SKM-1 (cell line): ENCODE results near the gene COMMD1.
"Not testable (repeated sequence)": the region's sequence is repeated elsewhere in the genome, so short reads cannot be mapped to it uniquely, and the experiment has no call there.

ENCODE experiments used
- DNase-seq: peaks from one replicate; lab custom pipeline; 2025; ENCODE audit not compliant: unreplicated experiment; lab: John Stamatoyannopoulos, UW

The COMMD1 gene

DNA sequence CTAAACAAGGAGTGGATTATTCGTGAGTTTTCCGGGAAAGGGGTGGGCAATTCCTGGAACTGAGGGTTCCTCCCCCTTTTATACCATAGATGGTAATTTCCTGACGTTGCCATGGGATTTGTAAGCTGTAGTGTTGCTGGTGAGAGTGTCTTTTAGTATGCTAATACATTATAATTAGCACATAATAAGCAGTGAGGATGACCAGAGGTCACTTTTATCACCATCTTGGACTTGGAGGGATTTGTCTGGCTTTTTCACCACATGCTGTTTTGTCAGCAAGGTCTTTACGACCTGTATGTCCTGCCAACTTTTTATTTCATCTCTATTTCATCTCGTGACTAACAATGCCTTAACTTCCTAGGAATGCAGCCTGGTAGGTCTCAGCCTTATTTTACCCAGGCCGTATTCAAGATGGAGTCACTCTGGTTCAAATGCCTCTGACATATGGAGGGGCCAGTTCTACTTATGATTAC, 165.7 kb downstream of the COMMD1 start:
- no peak for DNase-seq

DNA sequence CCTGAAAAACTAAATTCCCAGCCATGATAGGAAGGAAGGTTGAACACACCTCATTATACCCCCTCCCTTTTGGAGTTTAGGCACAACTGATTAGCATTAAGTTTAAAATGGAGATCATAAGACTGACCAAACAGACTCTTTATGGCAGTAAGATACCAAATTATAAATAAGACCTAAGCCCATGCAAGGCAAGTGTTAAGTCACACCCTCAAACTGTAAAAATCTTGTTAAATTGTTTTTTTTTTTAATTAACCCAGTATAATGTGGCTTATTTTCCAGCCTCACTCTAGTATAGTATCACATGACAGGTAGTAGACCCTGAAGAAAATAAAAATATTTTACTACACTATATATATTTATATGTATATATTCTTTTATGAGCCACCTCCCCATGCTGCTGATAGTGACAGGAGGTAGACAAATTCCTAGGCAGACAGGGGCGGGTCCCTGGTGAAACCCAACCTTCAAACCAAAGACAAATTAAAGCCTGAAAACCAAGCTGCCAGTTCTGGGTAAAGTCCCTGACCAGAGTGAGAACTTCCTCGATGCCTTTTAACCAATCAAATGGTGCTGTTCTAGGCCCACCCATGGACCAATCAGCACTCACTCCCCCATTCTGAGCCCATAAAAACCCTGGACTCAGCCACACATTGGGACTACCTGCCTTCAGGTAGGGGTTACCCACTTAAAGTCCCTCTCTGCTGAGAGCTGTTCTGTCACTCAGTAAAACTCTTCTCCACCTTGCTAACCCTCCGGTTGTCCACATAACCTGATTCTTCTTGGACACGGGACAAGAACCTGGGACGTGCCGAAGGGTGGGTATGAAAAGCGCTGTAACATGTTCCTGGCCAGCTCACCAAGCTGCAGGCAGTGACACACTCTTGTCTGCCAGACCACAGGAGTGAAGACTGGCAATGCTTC, 166.5 kb downstream of the COMMD1 start:
- DNase-seq, result no peak

DNA sequence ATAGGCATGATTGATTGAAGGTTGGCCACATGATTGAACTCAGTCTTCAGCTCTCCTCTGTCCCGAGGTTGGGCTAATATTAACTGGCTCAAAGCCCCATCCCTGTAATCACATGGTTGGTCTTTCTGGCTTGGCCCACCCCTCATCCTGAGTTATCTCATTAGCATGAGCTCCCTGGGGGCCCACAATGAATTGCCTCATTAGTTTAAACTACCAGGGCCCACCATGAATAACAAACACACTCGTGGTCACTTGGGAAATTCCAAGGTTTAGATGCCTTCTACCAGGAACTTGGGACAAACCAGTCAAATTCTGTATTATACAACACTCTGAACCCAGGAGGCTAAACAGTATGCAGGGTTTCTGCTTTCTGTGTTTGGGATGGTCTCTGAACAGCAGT, 168.8 kb downstream of the COMMD1 start:
- DNase-seq, result no peak

DNA sequence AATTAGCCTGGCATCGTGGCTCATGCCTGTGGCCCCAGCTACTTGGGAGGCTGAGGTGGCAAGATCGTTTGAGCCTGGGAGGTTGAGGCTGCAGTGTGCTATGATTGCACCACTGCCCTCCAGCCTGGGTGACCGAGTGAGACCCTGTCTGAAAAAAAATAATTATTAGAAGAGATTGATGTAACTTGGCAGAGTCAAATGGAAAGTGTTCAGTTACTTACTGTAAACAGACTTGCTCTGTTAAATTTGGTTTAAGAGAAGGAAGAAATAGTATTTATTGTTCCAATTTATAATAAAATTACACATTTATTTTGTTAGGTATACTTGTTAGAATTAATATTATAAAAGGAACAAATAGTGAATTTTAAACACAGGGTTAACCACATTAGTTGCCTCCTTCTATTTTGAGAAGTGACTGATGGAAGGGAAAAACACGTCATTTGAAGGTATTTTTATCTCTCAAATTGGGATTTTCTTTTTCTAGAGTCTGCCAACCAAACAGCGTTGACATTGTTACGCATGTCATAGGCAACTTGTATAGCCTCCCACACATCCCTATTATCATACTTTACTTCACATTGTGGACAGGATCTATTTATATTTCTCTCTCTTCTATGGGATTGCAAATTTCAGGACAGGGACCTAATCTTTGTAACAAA, 171.6 kb downstream of the COMMD1 start:
- DNase-seq, result no peak

DNA sequence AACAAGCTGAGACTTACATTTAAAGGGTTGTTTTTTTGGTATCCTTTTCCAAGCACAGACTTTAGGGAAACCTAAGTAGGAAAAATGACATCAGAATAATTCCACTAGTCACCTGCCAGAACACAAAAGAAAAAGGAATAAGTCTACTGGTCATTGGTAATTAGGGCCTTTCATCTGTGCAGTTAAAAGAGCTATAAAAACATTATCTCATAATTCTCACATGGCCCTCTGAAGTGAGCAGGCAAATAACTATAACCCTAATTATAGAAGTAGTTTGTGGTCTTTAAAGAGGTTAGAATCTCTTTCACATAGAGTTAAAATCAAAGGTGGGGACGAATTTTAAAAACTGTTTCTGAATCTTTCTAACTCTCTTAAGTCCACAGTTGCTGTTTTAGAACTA, 179.3 kb downstream of the COMMD1 start:
- DNase-seq, result no peak

DNA sequence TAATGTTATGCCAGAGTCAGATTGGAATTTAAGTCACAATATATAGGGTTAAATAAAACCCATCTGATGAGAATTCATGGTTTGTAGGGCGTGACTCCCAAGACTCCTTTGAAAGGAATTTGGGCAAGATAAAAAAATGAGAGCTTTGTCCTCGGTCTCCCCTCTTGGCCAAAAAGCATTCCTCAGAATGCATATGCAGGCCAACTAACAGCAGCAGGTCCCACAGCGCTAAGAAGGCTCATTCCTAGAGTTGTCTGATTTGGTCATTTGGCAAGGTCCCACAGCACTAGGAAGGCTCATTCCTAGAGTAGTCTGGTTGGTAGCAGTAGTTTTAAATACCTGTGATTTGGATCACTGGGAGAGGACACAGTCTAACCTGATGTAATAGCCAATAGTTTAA, 184.2 kb downstream of the COMMD1 start:
- DNase-seq, result no peak

DNA sequence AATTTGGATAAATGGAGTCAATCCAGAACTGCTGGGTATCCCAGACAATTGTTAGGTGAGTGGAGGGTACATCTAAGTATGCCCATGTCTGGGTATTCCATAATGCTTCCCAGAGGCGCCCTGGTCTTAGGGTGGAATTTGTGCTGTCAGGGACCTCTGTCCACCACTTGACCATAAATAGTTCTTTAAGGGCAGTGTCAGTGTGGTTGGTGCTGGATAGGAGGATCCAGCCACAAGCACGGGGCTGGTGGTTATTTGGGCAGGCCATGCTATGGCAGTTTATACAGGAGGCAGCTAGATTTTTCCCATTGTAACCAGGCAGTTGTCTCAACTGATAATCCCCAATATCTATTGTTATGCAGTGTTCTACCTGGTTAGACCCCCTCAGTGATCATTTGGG, 186.0 kb downstream of the COMMD1 start:
- DNase-seq, result no peak

DNA sequence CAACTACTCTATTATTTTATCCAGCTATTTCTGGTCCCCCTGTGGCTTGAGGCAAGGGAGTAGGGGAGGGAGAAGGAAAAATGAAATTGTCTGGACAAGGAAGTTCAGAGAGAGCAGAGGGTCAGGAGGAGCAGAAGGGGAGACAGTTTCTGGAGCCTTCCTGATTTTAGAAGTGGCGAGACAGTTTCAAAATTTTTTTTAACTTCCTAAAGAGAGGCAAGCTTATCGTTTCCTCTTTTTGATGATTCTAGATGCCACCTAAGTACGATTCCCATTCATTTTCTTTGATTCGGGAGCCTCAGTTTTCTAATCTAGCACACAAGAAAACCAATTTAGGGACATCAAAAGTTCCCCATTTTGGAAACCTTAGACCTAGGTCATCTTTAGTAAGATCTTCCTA, 193.6 kb downstream of the COMMD1 start:
- DNase-seq, result peak; percentile 52

DNA sequence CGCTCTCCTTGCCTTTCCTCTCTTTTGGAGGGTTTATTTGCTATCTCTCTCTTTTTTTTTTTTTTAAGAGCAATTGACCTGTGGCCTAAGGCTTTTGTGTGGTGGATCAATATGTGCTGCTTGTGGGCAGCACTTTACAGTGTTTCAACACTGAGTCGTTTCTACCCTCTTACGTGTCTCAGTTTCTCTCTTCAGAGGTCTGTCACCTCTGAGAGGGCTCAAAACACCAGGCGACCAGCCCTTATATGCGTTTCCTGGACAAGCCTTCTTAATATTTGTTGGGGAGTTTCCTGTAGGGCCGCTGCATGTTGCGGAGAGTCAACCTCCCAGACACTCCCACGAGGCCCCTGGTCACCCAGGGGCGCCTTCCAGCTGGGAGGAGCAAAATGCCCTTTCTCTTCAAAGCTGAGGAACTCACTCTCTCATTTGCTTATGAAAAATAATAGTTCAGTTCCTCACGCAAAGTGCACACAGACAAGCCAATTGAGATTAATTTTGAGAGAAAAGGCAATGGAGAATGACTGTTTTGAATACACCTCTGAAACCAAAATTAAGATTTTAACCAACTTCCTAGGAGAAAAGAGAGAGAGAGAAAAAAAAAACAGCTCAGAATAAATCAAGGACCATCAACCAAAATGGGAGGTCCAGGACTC, 194.2 kb downstream of the COMMD1 start:
- DNase-seq, result no peak

DNA sequence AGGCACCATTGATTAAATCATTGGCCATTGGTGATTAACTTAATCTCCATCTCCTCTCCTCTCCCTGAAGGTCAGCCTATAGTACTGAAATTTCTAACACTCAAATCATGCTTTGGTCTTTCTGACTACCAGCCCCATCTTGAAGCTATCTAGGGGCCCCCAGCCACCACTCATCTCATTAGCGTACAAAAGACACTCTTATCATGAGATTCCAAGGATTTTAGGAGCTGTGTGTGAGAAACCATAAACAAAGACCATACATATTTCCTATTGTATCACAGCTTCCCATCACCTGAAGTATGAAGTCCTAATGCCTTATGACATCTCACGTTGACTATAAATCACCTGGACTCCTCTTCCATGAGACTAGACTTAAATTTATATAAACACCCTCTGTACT, 196.4 kb downstream of the COMMD1 start:
- no peak for DNase-seq

DNA sequence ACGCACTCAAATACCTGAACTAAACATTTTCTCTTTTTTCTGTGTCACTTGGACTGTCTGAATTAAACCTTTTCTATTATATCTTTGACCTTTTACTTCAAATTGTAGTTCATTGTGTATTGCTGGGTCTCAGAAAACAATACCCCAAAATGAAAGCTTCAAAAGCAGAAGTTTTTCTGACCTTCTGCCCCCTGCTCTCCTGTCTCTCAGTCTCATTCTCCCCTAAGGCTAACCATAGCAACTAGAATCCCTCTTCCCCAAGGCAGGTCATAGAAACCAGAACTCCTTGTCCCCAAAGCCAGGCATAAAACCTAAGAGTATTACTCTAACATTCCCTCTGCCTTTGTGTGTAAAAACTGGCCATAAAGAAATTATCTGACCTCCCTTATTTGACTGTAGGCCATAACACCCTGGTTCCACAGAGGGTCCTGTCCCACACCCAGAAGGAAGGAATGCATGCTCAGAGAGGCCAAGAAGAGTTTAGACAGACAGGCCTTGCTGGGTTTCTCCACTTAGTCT, 197.0 kb downstream of the COMMD1 start:
- DNase-seq, result no peak

DNA sequence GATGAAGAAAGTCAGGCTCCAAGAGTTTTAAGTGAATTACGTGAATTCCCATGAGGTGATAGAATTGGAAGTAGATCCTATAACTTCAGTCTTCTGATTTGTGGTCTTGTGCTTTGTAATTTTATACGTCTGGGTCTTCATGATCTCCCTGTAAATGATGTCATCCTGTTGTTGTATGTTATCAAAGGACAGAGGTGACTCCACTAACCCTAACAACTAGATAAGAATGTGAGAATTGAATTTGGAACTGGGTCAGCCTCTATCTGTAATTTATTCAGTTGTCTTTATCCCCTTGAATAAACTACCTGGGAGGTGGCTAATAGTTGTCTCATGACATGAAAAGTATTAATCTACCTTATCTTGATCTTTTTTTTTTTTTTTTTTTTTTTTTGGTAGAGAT, 204.1 kb downstream of the COMMD1 start:
- DNase-seq, result no peak

DNA sequence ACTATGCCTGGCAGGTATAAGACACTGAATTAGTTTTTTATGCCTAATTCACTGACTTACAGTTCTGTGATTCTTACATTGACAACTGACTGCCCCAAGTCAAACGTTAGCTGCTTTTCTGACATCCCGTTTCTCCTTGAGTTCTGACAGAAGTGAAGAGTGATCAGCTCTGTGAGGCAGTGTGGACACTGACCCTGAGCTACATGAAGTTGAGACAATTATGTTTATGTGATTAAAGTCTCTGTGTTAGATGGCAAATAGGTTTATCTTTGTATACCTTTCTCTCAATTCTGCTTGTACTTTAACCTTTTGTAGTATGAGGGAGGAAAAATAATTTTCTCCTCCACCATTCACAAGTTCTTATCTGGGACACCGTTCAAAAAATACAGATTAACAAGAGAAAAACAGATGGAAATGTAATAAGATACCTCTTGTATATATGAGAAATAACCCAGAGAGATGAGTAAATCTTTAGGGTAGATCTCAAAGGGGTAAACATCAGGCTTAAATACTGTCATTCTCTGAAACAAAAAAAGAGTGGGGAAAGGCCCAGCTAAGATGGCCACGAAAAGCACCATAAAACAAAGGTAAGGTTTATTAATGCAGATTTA, 205.0 kb downstream of the COMMD1 start:
- DNase-seq, result no peak

DNA sequence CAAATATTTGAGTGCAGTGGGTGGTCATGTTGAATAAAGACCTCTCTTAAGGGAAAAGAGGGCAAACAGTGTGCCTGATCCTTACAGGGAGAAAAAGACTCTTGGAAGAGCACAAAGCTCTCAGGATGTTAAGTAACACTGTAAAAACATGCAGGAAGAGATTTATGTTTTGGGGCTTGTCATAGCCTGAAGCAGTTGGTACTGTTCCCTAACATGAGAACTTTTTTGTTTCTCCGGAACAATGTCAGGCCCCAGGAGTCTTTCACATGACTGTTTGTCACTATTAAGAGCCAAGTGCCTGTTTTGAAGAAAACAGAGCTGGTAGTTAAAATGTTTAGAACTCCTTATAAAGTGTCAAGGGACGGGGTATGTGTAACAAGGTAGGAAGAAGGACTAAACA, 206.7 kb downstream of the COMMD1 start:
- DNase-seq, result no peak

DNA sequence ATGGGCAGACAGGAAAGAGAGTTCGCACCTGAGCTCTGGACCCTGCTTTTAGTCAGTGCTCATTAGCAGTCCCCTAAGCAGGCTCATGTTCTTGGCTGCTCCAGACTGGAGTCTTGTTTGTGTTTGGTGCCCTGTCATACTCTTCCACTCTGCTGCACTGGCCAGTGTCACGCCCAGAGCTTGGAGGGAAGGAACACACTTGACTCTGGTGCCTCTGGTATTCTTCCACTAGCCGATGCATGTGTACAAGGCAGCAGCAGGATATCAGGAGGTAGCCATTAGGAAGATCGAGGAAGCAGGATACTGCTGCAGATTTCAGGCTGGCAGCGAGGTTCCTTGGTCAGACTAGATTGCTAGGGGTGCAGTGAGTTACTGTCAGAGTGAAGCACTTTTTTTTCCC, 209.1 kb downstream of the COMMD1 start:
- DNase-seq, result no peak

DNA sequence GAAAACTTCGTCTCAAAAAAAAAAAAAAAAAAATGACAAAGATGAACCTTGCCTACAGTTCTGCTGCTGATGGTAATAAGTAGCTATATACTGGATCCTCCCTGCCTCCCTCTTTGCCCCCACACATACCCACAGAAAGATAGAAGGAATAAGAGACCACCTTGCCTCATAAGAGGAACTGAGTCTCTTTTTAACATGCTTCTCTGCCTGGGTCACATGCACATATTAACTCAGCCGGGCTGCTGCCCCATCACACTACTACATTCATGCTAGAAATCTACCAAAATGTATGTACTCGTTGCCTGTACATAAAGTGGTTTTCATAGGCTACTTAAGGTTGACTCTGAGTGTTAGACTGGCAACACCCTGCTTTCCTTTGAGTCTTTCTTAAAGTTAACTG, 211.5 kb downstream of the COMMD1 start:
- DNase-seq, result no peak

DNA sequence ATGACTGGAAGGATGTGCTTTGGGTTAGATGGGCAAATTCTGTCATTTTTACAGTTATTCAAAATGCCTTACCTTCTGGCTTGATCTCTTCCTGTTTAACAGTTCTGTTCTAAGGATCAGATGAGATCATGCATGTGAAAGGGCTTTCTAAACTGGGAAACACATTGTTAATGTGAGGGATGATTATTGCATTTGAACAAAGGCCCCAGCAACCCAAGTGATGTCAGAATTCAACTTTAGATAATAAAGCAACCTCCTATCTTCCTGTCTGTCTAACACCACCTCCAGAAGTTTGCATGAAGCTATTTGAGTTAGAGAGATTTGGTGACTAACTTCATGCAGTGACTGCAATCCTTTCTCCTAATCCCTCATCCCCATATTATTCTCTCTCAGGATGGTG, 212.7 kb downstream of the COMMD1 start:
- DNase-seq, result no peak

DNA sequence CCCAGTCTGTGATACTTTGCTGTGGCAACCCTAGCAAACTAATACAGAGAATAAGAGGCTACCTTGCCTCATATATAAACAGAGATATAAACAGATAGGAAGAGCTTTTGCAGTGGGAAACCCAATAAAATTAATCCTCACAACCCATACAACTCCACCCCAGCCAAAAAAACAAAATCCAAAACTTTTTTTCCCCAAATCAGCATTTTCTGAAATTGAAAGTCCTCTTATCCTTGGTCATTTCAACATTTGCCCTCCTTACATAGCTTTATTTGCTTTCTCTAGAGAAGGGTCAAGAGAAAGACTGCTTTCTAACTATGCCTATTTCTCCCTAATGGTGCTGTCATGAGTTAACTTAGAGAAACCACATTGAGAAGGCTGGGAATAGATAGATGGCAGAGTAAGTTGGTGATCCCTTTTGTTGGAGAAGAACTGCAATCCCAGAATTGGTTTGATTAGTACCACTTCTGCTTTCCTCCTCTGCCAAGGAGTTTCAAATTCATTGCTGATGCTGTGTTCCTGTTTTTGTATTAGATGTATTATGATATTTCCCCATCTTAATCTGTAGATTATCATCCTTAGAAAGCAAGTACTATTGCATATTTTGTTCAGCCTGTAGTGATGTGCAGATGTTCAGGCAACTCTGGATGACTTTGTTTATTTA, 214.0 kb downstream of the COMMD1 start:
- DNase-seq, result peak; percentile 22

DNA sequence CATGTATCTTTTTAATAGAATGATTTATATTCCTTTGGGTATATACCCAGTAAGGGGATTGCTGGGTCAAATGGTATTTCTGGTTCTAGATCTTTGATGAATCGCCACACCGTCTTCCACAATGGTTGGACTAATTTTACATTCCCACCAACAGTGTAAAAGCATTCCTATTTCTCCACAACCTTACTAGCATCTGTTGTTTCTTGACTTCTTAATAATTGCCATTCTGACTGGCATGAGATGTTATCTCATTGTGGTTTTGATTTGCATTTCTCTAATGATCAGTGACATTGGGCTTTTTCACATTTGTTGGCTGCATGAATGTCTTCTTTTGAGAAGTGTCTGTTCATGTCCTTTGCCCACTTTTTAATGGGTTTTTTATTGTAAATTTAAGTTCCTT, 220.8 kb downstream of the COMMD1 start:
- not testable (repeated sequence) for DNase-seq

DNA sequence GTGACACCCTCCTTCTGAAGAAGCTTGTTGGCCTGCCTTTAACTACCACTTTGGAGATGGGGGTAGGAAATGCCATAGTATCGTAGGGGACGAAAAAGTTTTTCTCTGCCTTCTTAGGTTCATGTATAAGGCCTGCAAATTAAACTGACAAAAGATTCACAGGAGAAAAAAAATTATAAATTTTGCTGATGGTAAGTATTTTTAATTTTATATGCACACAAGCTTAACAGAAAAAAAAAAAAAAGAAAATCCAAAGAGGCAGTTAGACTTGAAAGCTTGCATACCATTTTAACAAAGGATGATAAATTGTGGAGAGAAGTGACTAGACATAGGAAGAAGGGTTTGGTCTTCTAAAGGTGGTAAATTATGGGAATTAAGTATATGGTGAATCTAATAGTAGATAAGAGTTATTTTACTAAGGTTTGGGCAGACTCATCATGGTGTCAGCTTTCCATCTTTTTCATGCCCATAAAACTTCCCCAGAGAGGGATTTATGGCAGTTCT, 227.9 kb downstream of the COMMD1 start:
- no peak for DNase-seq
